ENCODE data around the gene SIK3. TPM values are rescaled to one million over a fixed set of nuclear protein-coding genes. Genes with fewer than 3 reads are reported as not detected.
A peak's percentile ranks its signal among the peaks of the same experiment; 100 is the strongest.
"Not testable (repeated sequence)": the region's sequence is repeated elsewhere in the genome, so short reads cannot be mapped to it uniquely, and the experiment has no call there.

The SIK3 gene
- total and polyA plus RNA-seq, 12 donors = 9.9 to 47.3 (median 36.5) TPM

- Histone ChIP-seq H3K9me3 (no peaks in the 10 kb centered on the region), H3K27me3 (no peaks in the 10 kb centered on the region), H3K27ac (no peak overlapping the region), H3K4me3 (no peak overlapping the region), H3K36me3 (no peaks in the 10 kb centered on the region), H3K4me1 (no peaks in the 10 kb centered on the region)
- WGBS, 2 donors = 87 to 90% methylated on average over 6 of the region's 6 CpGs
- intact Hi-C loops (cut with DNase I) = no loop called here
- ATAC-seq = no peak
- TF ChIP-seq CTCF (IDR thresholded peaks at IDR 0.05) = no peak
- DNase-seq = no peak
Observed at GRCh38 chr11:116807601-116808261, 290.5 kb downstream of the SIK3 start.

GRCh38 chr11:116804001-116804400 lies 294.2 kb downstream of the SIK3 start:
- intact Hi-C loops (cut with DNase I) = no loop called here
- Histone ChIP-seq H3K36me3 (no peaks in the 10 kb centered on the region), H3K9me3 (no peaks in the 10 kb centered on the region), H3K27ac (no peak overlapping the region), H3K27me3 (no peaks in the 10 kb centered on the region), H3K4me1 (peaks cover 0 to 4% (median 0%) of the 10 kb centered on the region in 9 donors), H3K4me3 (no peak overlapping the region)
- ATAC-seq (no peak), DNase-seq (no peak)
- TF ChIP-seq CTCF (IDR thresholded peaks at IDR 0.05) = no peak
- 57% methylated on average over 3 of the region's 3 CpGs for WGBS, 2 donors

GRCh38 chr11:116801662-116802061 lies 296.6 kb downstream of the SIK3 start:
- DNase-seq; H3K4me3 ChIP-seq; H3K27ac ChIP-seq; H3K27me3 ChIP-seq; H3K9me3 ChIP-seq; intact Hi-C loops (cut with DNase I); ATAC-seq; H3K36me3 ChIP-seq: not testable (repeated sequence)
- H3K4me1 ChIP-seq = peaks cover 0 to 15% (median 0%) of the 10 kb centered on the region in 9 donors

- ATAC-seq = no peak
- Histone ChIP-seq H3K27ac (no peak overlapping the region), H3K9me3 (no peaks in the 10 kb centered on the region), H3K36me3 (no peaks in the 10 kb centered on the region), H3K4me1 (peaks cover 0 to 15% (median 0%) of the 10 kb centered on the region in 9 donors), H3K27me3 (no peaks in the 10 kb centered on the region), H3K4me3 (no peak overlapping the region)
- DNase-seq = no peak
- intact Hi-C loops (cut with DNase I) = no loop called here
- WGBS, 2 donors = 87 to 95% methylated on average over 2 of the region's 2 CpGs
- no peak for TF ChIP-seq CTCF (IDR thresholded peaks at IDR 0.05)
Observed at GRCh38 chr11:116800610-116801009, 297.6 kb downstream of the SIK3 start.

GRCh38 chr11:116798368-116798767 lies 299.9 kb downstream of the SIK3 start:
- Histone ChIP-seq H3K27ac (peak overlapping the region in 1 of 10 donors; percentile 3), H3K27me3 (no peaks in the 10 kb centered on the region), H3K4me1 (peaks cover 0 to 15% (median 0%) of the 10 kb centered on the region in 9 donors), H3K4me3 (no peak overlapping the region), H3K9me3 (no peaks in the 10 kb centered on the region), H3K36me3 (no peaks in the 10 kb centered on the region)
- intact Hi-C loops (cut with DNase I) = loop anchor here in 2 of 10 donors (10.0 kb wide), 2 partner anchors 86 to 426 kb away; no protein-coding TSS in a partner anchor
- WGBS, 2 donors = 81 to 83% methylated on average over 5 of the region's 5 CpGs
- TF ChIP-seq CTCF (IDR thresholded peaks at IDR 0.05) = no peak
- ATAC-seq (peak in 1 of 8 donors; percentile 15), DNase-seq (no peak)
